GM20431 (cell line): ENCODE results near the gene PDE4A.

Source experiments
- in situ Hi-C: fragments of 300-500 bp; cut with MseI, MboI; formaldehyde crosslinking; loops from one replicate; pipeline ENCODE4 v1.15.0; 2020; ENCODE audit warnings: low sequenced_read_pairs; ENCODE audit not compliant: unreplicated experiment

The PDE4A gene

DNA sequence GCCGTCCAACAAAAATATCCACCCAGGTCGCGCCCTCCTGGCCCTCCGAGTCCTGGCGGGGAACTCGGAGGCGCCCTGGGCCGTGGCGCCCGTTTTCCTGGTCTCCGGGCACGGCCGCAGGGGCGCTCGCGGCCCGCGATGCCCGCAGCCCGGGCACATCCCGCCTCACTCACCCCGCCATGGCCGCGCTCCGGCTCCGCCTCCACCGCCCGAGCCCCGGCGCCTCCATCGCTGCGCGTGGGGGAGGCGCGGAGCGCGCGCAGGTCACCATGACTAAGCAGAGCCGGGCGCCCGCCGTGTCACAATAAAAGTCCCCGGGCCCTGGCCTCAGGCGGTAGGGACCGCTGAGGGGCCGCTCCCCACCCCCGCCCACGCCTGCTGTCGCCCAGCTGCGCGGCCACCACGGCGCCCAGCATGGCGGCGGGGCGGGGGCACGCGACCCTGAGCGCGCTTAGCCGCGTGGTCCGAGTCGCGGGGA lies 82.2 kb downstream of the PDE4A start:
- in situ Hi-C loops = no loop called here

GRCh38 chr19:10503002-10503789 lies 82.9 kb downstream of the PDE4A start, which contains the start of gene KEAP1:
TSS of gene KEAP1 (minus strand) at chr19:10503356. CDS start at chr19:10500033, 3,323 bp downstream.
- in situ Hi-C loops = no loop called here

DNA sequence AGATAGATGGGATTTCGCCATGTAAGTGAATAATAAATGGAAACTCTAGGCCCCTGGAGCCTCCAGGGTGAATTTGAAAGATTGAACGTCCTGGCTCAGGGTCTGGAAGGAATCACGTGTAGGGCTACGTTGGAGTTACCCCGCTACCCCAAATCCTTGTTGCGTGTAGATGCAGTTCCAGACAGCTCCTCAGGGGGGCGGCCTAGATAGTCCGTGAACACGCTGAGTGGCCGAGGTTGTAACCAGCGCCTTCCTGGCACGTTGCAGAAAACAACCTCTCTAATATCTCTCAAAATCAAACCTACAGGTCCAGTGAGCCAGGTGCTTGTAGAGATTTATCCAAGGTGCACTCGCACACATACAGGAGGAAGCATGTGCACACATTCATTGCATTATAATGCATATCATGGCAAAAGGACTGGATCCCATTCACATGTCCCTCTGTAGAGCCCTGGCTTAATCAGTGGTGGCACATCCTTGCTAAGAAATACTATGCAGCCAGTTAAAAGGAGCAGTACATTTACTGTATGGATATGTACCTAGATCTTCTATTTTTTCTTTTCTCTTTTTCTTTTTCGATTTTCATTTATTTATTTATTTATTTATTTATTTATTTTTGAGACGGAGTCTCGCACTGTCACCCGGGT lies 85.4 kb downstream of the PDE4A start:
- in situ Hi-C loops = no loop called here

DNA sequence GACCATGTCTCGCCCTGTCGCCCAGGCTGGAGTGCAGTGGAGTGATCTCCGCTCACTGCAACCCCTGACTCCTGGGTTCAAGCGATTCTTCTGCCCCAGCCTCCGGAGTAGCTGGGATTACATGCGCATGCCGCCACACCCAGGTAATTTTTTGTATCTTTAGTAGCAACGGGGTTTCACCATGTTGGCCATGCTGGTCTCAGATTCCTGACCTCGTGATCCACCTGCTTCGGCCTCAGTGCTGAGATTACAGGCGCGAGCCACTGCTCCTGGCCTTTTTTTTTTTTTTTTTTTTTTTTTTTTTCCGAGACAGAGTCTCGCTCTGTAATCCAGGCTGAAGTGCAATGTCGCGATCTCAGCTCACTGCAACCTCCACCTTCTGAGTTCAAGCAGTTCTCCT lies 87.7 kb downstream of the PDE4A start:
- in situ Hi-C loops = no loop called here

DNA sequence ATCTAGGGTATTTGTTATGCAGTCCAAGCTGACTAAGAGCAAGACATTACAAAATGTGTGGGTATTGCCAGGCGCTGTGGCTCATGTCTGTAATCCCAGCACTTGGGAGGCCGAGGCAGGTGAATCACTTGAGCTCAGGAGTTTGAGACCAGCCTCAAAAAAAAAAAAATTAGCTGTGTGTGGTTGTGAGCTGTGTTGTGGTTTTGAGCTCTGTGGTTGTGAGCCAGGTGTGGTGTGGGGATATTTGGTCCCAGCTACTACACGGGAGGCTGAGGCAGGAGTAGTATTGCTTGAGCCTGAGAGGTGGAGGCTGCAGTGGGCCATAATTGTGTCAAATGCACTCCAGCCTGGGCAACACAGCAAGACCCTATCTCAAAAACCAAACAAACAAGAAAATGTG lies 88.4 kb downstream of the PDE4A start:
- in situ Hi-C loops = no loop called here

DNA sequence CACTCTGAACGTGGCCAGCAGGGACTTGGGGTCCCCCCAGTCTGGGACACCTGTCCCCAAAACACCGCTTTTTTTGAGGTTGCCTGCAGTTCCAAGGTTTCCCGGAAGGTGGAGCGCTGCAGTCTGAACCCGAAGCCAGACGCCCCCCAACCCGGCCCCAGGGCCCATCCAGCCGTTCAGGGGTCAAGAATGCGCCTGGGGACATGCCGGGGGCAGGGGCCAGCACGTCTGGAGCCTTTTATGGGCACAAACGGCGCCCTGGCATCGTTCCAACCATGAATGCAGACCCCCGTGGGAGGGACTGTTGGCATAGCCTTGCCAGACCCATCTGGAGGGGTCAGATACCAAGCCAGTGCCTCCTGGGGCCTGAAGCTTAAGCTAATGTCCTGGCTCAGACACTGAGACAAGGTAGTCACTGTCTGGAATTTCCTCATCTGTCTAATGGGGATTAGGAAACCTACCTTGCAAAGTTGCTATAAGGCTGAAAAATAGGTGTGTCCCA lies 90.0 kb downstream of the PDE4A start:
- in situ Hi-C loops = no loop called here

DNA sequence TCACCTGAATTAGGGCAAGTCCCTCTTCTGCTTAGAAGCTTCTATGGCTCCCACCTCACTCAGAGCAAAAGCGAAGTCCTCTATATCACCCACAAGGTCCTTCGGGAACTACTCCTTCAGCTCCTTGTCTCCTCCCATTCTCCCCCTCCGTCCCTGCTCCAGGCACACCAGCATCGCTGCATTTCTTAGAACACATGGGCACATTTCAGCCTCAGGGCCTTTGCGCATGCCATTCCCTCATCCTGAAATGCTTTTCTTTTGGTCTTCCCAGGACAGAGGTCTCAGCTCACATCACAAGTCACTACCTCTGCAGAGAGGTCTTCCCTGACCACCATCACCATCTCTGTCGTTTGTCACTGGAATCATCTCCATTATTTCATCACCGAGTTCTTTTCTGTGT lies 92.9 kb downstream of the PDE4A start:
- in situ Hi-C loops = no loop called here

DNA sequence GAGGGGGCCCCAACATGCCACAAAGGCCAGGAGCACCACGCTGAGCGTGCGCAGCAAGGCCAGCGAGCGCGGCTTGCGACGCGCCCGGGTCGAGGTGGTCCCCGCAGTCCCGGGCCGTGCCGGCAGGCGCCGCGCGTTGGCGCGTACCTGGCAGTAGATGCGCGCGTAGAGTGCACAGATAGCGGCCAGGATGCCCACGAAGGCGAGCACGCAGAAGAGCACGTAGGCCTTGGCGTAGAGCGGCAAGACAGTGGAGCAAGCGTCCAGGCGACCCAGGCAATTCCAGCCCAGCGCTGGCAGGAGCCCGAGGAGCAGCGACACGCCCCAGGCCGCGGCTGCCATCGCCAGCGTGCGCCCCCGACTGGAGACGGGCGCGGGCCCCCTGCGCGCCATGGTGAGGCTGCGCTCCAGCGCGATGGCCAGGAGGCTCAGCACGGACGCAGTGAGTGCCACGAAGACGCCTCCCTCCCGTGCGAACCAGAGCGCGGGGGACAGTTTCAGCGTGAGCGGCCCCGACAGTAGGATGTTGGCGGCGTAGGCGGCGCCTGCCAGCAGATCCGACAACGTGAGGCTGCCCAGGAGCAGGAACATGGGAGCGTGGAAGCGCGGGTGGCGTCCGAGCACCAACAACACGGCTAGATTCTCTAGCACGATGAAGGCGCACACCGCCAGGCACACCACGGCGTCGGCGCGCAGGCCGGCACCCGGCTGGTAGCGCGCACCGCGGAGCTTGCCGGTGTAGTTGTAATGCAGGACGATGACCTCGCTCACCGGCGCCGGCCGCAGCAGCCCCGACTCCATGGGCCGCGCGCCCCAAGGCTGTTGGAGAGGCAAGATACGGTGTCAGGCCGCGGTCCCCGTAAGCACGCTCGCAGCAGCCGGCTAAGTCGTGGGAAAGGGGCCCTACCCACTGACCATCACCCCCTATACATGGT lies 94.1 kb downstream of the PDE4A start:
- in situ Hi-C loops = no loop called here

GRCh38 chr19:10516064-10516385 lies 95.7 kb downstream of the PDE4A start:
- in situ Hi-C loops = no loop called here

- in situ Hi-C loops = no loop called here
These were observed 96.4 kb downstream of the PDE4A start for GRCh38 chr19:10516671-10517286.

- in situ Hi-C loops = no loop called here
These were observed 97.0 kb downstream of the PDE4A start, which contains the start of gene S1PR5 for GRCh38 chr19:10517361-10517759. TSS of gene S1PR5 (minus strand) at chr19:10517447. CDS start at chr19:10515011, 2,436 bp downstream.

DNA sequence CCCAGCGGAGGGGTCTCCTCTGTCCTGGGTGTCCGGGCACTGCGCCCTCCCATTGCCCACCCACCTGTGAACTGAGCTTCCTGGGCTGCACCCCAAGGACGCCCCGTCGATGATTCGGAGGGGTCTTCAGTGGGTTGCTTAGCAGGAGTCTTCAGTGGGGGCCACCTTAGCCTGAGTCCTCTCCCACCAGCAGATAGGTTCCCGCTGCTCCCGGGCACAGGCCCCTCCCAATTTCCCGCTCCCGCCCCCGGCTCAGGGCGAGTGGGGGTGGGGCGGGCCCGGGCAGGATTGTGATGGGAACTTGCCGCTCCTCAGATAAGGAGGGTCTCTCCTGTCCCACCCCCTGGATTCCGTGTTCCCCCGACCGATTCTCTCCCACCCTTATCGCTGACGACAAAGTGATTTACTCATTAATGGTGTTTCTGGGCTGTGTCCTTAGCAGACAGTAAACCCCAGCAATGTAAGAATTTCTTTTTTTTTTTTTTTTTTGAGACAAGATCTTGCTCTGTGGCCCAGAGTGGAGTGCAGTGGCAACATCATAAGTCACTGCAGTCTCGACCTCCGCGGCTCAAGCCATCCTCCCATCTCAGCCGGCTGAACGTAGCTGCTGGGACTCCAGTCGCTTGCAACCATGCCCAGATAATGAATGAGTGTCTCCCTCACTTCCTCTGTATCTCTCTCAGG lies 97.6 kb downstream of the PDE4A start:
- in situ Hi-C loops = no loop called here

GRCh38 chr19:10518444-10519361 lies 98.4 kb downstream of the PDE4A start:
- in situ Hi-C loops = no loop called here
